Measurements from ENCODE around the gene EPHB4.

DNA sequence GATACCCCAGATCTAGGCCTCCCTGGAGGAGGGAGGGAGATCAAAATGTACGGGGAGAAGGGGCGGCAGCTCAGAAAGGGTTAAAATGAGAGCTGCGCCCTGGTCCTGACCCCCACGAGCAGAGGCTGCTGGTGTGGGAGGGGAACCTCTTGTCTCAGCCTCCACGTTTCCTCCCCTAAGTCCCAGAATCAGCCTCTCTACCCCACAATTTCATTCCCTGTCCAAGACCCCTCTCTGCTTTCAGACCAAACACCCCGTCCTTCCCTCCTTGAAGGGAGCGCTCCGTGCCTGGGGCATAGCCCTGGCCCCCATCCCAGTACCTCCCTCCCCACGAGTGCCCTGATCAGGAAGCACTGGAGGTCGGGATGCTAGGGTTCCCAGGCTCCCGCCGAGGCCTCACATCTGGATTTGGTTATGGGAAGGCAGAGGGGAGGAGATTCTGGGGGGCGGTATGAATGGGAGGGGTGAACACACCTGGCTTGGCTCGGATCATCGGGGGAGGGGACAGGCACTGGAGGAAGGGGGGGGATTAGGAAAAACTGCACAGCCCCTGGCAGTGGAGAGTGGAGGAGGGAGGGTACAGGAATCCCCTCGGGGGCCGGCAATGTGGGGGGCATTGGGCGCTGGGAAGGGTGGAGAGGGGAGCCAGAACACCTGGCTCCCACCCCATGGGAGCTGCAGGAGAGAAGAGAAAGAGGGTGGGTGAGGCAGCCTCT lies 2.7 kb downstream of the EPHB4 start:
- no peak for TF ChIP-seq POLR2A (IDR thresholded peaks at IDR 0.05)
- TF ChIP-seq, protein P1, sequence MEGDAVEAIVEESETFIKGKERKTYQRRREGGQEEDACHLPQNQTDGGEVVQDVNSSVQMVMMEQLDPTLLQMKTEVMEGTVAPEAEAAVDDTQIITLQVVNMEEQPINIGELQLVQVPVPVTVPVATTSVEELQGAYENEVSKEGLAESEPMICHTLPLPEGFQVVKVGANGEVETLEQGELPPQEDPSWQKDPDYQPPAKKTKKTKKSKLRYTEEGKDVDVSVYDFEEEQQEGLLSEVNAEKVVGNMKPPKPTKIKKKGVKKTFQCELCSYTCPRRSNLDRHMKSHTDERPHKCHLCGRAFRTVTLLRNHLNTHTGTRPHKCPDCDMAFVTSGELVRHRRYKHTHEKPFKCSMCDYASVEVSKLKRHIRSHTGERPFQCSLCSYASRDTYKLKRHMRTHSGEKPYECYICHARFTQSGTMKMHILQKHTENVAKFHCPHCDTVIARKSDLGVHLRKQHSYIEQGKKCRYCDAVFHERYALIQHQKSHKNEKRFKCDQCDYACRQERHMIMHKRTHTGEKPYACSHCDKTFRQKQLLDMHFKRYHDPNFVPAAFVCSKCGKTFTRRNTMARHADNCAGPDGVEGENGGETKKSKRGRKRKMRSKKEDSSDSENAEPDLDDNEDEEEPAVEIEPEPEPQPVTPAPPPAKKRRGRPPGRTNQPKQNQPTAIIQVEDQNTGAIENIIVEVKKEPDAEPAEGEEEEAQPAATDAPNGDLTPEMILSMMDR (IDR thresholded peaks at IDR 0.05): no peak
